IMR-90 (cell line): ENCODE results near the gene IFT57.

Source experiments
- BHLHE40 ChIP-seq: fragments of 150-350 bp; IDR thresholded peaks from 2 replicates; pipeline ENCODE4 v1.6.1; 2016; ENCODE audit warnings: mild to moderate bottlenecking, low read depth, low read length
- CEBPB ChIP-seq: IDR thresholded peaks from 2 replicates; pipeline ENCODE4 v1.6.1; 2012; ENCODE audit warnings: low read depth, low read length, improper control_type of control experiment
- CHD1 ChIP-seq: IDR thresholded peaks from 2 replicates; pipeline ENCODE4 v1.6.1; 2012; ENCODE audit warnings: low read depth, low read length, improper control_type of control experiment
- FOS ChIP-seq: fragments of 150-350 bp; IDR thresholded peaks from 2 replicates; pipeline ENCODE4 v1.6.1; 2016; ENCODE audit warnings: low read depth, low read length
- MAFK ChIP-seq: IDR thresholded peaks from 2 replicates; pipeline ENCODE4 v1.6.1; 2012; ENCODE audit warnings: low read depth, low read length, improper control_type of control experiment
- NFE2L2 ChIP-seq: fragments of 150-350 bp; IDR thresholded peaks from 2 replicates; pipeline ENCODE4 v1.6.1; 2016; ENCODE audit warnings: low read depth, mild to moderate bottlenecking, low read length
- POLR2A ChIP-seq: IDR thresholded peaks from 2 replicates; pipeline ENCODE4 v1.6.1; 2012; ENCODE audit warnings: mild to moderate bottlenecking, low read depth, low read length
- RAD21 ChIP-seq: IDR thresholded peaks from 2 replicates; pipeline ENCODE4 v1.6.1; 2012; ENCODE audit warnings: low read length, improper control_type of control experiment
- RCOR1 ChIP-seq: IDR thresholded peaks from 2 replicates; pipeline ENCODE4 v1.6.1; 2012; ENCODE audit warnings: mild to moderate bottlenecking, low read length, improper control_type of control experiment; ENCODE audit not compliant: insufficient replicate concordance
- RFX5 ChIP-seq: IDR thresholded peaks from 2 replicates; pipeline ENCODE4 v1.8.0; 2012; ENCODE audit warnings: low read depth, mild to moderate bottlenecking, low read length, moderate library complexity
- SMC3 ChIP-seq: fragments of 150-350 bp; IDR thresholded peaks from 2 replicates; pipeline ENCODE4 v1.6.1; 2016; ENCODE audit warnings: low read depth, mild to moderate bottlenecking, antibody characterized with exemption, low read length, moderate library complexity
- TF ChIP-seq, protein P1 (sequence below): conservative IDR thresholded peaks from 2 replicates; pipeline ENCODE4 v1.5.1; 2012; ENCODE audit warnings: mild to moderate bottlenecking, low read depth, low read length, improper control_type of control experiment
- TF ChIP-seq, protein P2 (sequence below): fragments of 150-350 bp; IDR thresholded peaks from 2 replicates; pipeline ENCODE4 v1.6.1; 2016; ENCODE audit warnings: low read depth, mild to moderate bottlenecking, low read length, moderate library complexity, borderline replicate concordance
- TF ChIP-seq, protein P3 (sequence below): fragments of 150-350 bp; IDR thresholded peaks from 2 replicates; pipeline ENCODE4 v1.6.1; 2017; ENCODE audit warnings: mild to moderate bottlenecking, antibody characterized with exemption, low read length, low read depth

DNA sequence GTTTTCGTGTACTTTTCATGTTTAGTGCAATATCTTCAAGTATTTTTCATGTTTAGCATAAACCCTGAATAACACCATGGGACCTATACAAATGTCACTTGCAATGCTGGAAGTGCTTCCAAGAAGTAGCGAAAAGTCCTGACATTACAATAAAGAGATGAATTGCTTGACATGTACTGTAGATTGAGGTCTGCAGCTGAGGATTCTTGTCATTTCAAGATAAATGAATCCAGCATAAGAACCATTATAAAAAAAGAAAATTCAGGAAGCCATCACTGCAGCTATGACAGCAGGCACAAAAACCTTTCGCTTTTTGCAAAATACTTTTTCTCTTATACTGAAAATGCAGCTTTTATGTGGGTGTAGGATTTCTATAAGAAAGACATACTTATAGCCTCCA, 37.4 kb downstream of the IFT57 start:
- TF ChIP-seq POLR2A (no peak), RAD21 (no peak), SMC3 (no peak), NFE2L2 (no peak), CHD1 (no peak), MAFK (no peak), FOS (no peak), RFX5 (no peak), RCOR1 (no peak), BHLHE40 (no peak), CEBPB (no peak)
- TF ChIP-seq, protein P1, sequence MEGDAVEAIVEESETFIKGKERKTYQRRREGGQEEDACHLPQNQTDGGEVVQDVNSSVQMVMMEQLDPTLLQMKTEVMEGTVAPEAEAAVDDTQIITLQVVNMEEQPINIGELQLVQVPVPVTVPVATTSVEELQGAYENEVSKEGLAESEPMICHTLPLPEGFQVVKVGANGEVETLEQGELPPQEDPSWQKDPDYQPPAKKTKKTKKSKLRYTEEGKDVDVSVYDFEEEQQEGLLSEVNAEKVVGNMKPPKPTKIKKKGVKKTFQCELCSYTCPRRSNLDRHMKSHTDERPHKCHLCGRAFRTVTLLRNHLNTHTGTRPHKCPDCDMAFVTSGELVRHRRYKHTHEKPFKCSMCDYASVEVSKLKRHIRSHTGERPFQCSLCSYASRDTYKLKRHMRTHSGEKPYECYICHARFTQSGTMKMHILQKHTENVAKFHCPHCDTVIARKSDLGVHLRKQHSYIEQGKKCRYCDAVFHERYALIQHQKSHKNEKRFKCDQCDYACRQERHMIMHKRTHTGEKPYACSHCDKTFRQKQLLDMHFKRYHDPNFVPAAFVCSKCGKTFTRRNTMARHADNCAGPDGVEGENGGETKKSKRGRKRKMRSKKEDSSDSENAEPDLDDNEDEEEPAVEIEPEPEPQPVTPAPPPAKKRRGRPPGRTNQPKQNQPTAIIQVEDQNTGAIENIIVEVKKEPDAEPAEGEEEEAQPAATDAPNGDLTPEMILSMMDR, result no peak
- TF ChIP-seq, protein P2, sequence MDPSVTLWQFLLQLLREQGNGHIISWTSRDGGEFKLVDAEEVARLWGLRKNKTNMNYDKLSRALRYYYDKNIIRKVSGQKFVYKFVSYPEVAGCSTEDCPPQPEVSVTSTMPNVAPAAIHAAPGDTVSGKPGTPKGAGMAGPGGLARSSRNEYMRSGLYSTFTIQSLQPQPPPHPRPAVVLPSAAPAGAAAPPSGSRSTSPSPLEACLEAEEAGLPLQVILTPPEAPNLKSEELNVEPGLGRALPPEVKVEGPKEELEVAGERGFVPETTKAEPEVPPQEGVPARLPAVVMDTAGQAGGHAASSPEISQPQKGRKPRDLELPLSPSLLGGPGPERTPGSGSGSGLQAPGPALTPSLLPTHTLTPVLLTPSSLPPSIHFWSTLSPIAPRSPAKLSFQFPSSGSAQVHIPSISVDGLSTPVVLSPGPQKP, result no peak
- TF ChIP-seq, protein P3, sequence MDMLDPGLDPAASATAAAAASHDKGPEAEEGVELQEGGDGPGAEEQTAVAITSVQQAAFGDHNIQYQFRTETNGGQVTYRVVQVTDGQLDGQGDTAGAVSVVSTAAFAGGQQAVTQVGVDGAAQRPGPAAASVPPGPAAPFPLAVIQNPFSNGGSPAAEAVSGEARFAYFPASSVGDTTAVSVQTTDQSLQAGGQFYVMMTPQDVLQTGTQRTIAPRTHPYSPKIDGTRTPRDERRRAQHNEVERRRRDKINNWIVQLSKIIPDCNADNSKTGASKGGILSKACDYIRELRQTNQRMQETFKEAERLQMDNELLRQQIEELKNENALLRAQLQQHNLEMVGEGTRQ, result no peak
